MM.1S (cell line): Measurements from ENCODE around the gene TRAPPC1.

ENCODE experiments used
- DNase-seq: peaks from one replicate; pipeline ENCODE4 v3.0.0-alpha.2; 2015
- H2AFZ ChIP-seq: fragments of 300-600 bp; sonication (generic); 2 replicates; pipeline ENCODE4 v1.6.0; 2016; ENCODE audit warnings: antibody characterized with exemption, low read length
- H3F3A ChIP-seq: fragments of 300-600 bp; sonication (generic); 2 replicates; pipeline ENCODE4 v1.6.1; 2016; ENCODE audit warnings: mild to moderate bottlenecking, antibody characterized with exemption, low read length, moderate library complexity, mixed read lengths; ENCODE audit not compliant: insufficient read depth
- H3K27ac ChIP-seq: fragments of 300-600 bp; sonication (generic); 2 replicates; pipeline ENCODE4 v1.5.1; 2016; ENCODE audit warnings: mild to moderate bottlenecking, low read length
- H3K27me3 ChIP-seq: fragments of 300-600 bp; sonication (generic); replicated peaks from 2 replicates; pipeline ENCODE4 v1.6.0; 2016; ENCODE audit warnings: low read length; ENCODE audit not compliant: insufficient read depth
- H3K36me3 ChIP-seq: fragments of 300-600 bp; sonication (generic); replicated peaks from 2 replicates; pipeline ENCODE4 v1.6.1; 2016; ENCODE audit warnings: mild to moderate bottlenecking, low read length, mixed read lengths; ENCODE audit not compliant: insufficient read depth
- H3K4me1 ChIP-seq: fragments of 300-600 bp; sonication (generic); 2 replicates; pipeline ENCODE4 v1.6.1; 2016; ENCODE audit warnings: low read length, mixed read lengths
- H3K4me2 ChIP-seq: fragments of 300-600 bp; sonication (generic); 2 replicates; pipeline ENCODE4 v1.6.0; 2016; ENCODE audit warnings: low read depth, low read length
- H3K4me3 ChIP-seq: fragments of 300-600 bp; sonication (generic); 2 replicates; pipeline ENCODE4 v1.5.1; 2016; ENCODE audit warnings: low read length, mixed read lengths
- H3K79me2 ChIP-seq: fragments of 300-600 bp; sonication (generic); 2 replicates; pipeline ENCODE4 v1.6.1; 2016; ENCODE audit warnings: mixed run types, low read length, mixed read lengths
- H3K9ac ChIP-seq: fragments of 300-600 bp; sonication (generic); 2 replicates; pipeline ENCODE4 v1.6.1; 2016; ENCODE audit warnings: low read length, mixed read lengths
- H3K9me2 ChIP-seq: fragments of 300-600 bp; sonication (generic); replicated peaks from 2 replicates; pipeline ENCODE4 v1.6.1; 2016; ENCODE audit warnings: mild to moderate bottlenecking, low read length, mixed read lengths; ENCODE audit not compliant: insufficient read depth
- H3K9me3 ChIP-seq: fragments of 300-600 bp; sonication (generic); replicated peaks from 2 replicates; pipeline ENCODE4 v1.6.1; 2016; ENCODE audit warnings: mild to moderate bottlenecking, low read length, mixed read lengths; ENCODE audit not compliant: insufficient read depth
- H4K20me1 ChIP-seq: fragments of 300-600 bp; sonication (generic); 2 replicates; pipeline ENCODE4 v1.6.1; 2016; ENCODE audit warnings: mild to moderate bottlenecking, low read length, moderate library complexity, mixed read lengths; ENCODE audit not compliant: insufficient read depth
- CTCF ChIP-seq: fragments of 300-600 bp; sonication (generic); IDR thresholded peaks from 2 replicates; pipeline ENCODE4 v1.5.1; 2016; ENCODE audit warnings: antibody characterized with exemption, low read length, mixed read lengths
- EZH2 ChIP-seq: fragments of 300-600 bp; sonication (generic); optimal IDR thresholded peaks from 2 replicates; pipeline ENCODE3; 2017; ENCODE audit warnings: low read depth, mild to moderate bottlenecking, antibody characterized with exemption, low read length, mixed read lengths
- EZH2phosphoT487 ChIP-seq: fragments of 300-600 bp; sonication (generic); IDR thresholded peaks from 2 replicates; pipeline ENCODE4 v1.6.1; 2018; ENCODE audit warnings: antibody characterized with exemption, low read length

The TRAPPC1 gene

DNA sequence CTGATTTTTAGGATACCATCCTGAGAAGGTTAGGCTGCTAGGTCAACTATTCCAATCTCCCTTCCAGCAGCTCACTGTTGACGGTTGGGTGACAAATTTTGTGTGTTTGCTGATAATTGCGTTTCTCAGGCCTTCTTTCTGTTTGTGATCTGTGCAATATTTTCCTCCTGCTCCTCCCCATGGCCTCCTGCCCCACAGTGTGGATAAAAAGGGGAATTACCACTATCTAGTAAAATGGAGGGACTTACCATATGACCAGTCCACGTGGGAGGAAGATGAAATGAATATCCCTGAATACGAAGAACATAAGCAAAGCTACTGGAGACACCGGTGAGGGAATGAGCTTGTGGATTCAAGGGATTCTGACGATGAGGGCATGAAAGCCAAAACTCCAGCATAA is 34.0 kb downstream of the TRAPPC1 start:
- no peaks in the 10 kb centered on the region for H3K36me3 ChIP-seq
- H2AFZ ChIP-seq: no peak overlapping the region
- H3F3A ChIP-seq: no peaks in the 10 kb centered on the region
- peaks cover 27% of the 10 kb centered on the region for H3K27me3 ChIP-seq
- H3K79me2 ChIP-seq: no peaks in the 10 kb centered on the region
- H3K27ac ChIP-seq: no peak overlapping the region
- H3K4me1 ChIP-seq: no peaks in the 10 kb centered on the region
- no peaks in the 10 kb centered on the region for H3K9me3 ChIP-seq
- no peak for TF ChIP-seq EZH2phosphoT487
- peak; percentile 25 for TF ChIP-seq CTCF
- TF ChIP-seq EZH2: no peak
- H3K4me3 ChIP-seq: no peak overlapping the region
- no peaks in the 10 kb centered on the region for H3K9me2 ChIP-seq
- DNase-seq: no peak
- no peak overlapping the region for H3K4me2 ChIP-seq
- no peaks in the 10 kb centered on the region for H4K20me1 ChIP-seq
- no peak overlapping the region for H3K9ac ChIP-seq

DNA sequence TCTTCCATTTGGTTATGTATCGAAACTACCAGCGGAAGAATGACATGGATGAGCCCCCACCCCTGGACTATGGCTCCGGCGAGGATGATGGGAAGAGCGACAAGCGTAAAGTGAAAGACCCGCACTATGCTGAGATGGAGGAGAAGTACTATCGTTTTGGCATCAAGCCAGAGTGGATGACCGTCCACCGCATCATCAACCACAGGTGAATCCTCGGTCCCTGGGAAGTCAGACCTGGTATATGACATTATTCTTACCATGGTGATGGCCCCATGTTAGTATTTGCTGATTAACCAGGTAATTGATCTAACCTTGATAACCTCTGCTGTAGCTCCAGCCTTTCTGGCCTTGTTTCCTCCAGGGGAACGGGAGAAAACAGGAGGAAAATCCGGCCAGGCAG is 34.7 kb downstream of the TRAPPC1 start:
- Histone ChIP-seq H3K9me2 (no peaks in the 10 kb centered on the region), H3K36me3 (no peaks in the 10 kb centered on the region), H3K79me2 (no peaks in the 10 kb centered on the region), H3K27ac (no peak overlapping the region), H3K27me3 (peaks cover 26% of the 10 kb centered on the region), H3K9ac (no peak overlapping the region), H2AFZ (no peak overlapping the region), H3K9me3 (no peaks in the 10 kb centered on the region), H3K4me2 (no peak overlapping the region), H3F3A (no peaks in the 10 kb centered on the region), H3K4me3 (no peak overlapping the region), H3K4me1 (no peaks in the 10 kb centered on the region), H4K20me1 (no peaks in the 10 kb centered on the region)
- TF ChIP-seq EZH2phosphoT487: no peak
- no peak for TF ChIP-seq CTCF
- no peak for TF ChIP-seq EZH2
- DNase-seq: no peak

GRCh38 chr17:7894866-7895265 is 36.9 kb downstream of the TRAPPC1 start:
- Histone ChIP-seq H3K36me3 (no peaks in the 10 kb centered on the region), H3K4me1 (no peaks in the 10 kb centered on the region), H3K9me2 (no peaks in the 10 kb centered on the region), H3F3A (no peaks in the 10 kb centered on the region), H3K27me3 (peaks cover 35% of the 10 kb centered on the region), H3K4me2 (no peak overlapping the region), H2AFZ (no peak overlapping the region), H3K4me3 (no peak overlapping the region), H3K79me2 (no peaks in the 10 kb centered on the region), H3K9me3 (no peaks in the 10 kb centered on the region), H3K27ac (no peak overlapping the region), H3K9ac (no peak overlapping the region), H4K20me1 (no peaks in the 10 kb centered on the region)
- TF ChIP-seq EZH2phosphoT487 (no peak), EZH2 (no peak), CTCF (no peak)
- no peak for DNase-seq

- no peak overlapping the region for H3K9ac ChIP-seq
- no peak for DNase-seq
- H3K27me3 ChIP-seq: peaks cover 38% of the 10 kb centered on the region
- no peaks in the 10 kb centered on the region for H3K79me2 ChIP-seq
- no peaks in the 10 kb centered on the region for H4K20me1 ChIP-seq
- no peaks in the 10 kb centered on the region for H3K9me2 ChIP-seq
- no peak overlapping the region for H3K27ac ChIP-seq
- no peak for TF ChIP-seq EZH2
- no peak overlapping the region for H3K4me3 ChIP-seq
- no peaks in the 10 kb centered on the region for H3K4me1 ChIP-seq
- H3K36me3 ChIP-seq: no peaks in the 10 kb centered on the region
- H3K9me3 ChIP-seq: no peaks in the 10 kb centered on the region
- no peaks in the 10 kb centered on the region for H3F3A ChIP-seq
- no peak overlapping the region for H2AFZ ChIP-seq
- H3K4me2 ChIP-seq: no peak overlapping the region
These were observed 37.5 kb downstream of the TRAPPC1 start for GRCh38 chr17:7894226-7894625.
